ENCODE results near the gene ETV4. TPM values are rescaled to one million over a fixed set of nuclear protein-coding genes. Genes with fewer than 3 reads are reported as not detected.

Gene ETV4
- total RNA-seq, 2 donors from 2014 or later: 51.1 to 83.0 TPM

DNA sequence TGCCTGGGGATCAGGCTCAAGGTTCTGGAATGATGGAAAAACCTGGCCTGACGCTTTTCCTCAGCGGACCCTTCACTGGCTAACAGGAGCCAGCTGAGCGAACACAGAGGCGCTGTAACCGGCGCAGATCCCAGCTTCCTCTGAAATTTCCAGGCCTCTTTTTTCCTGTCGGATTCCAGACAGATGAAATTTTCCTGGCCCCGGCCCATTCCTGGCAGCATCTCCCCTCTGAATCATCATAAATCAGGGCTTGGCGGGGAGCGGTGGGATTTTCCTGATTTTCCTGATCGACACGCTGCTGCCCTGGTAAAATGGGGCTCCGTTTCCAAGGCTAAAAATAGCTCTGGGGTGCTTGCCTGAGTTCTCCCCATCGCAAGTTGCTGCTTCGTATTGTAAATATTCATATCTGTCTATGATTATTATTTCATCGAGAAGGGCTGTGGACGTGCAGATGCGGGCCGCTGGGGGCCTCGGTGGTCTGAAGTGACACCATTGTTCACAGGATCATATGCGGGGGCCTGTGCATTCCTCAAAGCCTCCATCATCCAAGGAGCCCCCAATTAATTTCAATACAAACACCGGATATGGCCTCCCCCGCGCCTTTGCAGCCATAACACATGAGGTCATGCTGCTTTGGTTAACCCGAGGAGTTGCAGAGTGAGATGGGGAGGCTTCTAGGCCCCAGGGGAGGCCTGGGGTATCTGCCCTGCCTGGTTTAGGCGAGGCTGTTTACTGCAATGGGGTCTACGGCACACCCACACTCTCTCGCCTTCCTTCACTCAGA is 45.8 kb upstream of the ETV4 start:
- WGBS, 2 experiments (ENCODE audit: insufficient coverage in 1 of 2, insufficient read length in 1 of 2): 80 to 88% methylated on average over 21 to 28 of the region's 28 CpGs
- no peak overlapping the region for H3K4me3 Mint-ChIP-seq
- no peaks in the 10 kb centered on the region for H3K36me3 ChIP-seq (ENCODE audit: control insufficient read depth, insufficient read depth, low read length)
- peak overlapping the region; percentile 59 for H3K27ac Mint-ChIP-seq
- no peaks in the 10 kb centered on the region for H3K36me3 Mint-ChIP-seq (ENCODE audit: low read depth)
- H3K4me3 ChIP-seq (ENCODE audit: low read length): no peak overlapping the region
- H3K4me1 ChIP-seq (ENCODE audit: control insufficient read depth, insufficient read depth, low read length): peaks cover 10% of the 10 kb centered on the region
- H3K27me3 ChIP-seq (ENCODE audit: control insufficient read depth, insufficient read depth, low read length, poor library complexity, severe bottlenecking): no peaks in the 10 kb centered on the region
- TF ChIP-seq CTCF (conservative IDR thresholded peaks at IDR 0.05): no peak
- H3K9me3 ChIP-seq (ENCODE audit: control insufficient read depth, low read length): no peaks in the 10 kb centered on the region
- H3K27ac ChIP-seq (ENCODE audit: low read depth, low read length): peak overlapping the region; percentile 32
- H3K27me3 Mint-ChIP-seq (ENCODE audit: insufficient read depth): no peaks in the 10 kb centered on the region
- H3K9ac ChIP-seq (ENCODE audit: extremely low read depth, low read length, poor library complexity, severe bottlenecking): no peak overlapping the region
- H3K4me1 Mint-ChIP-seq: peaks cover 15% of the 10 kb centered on the region
- DNase-seq: no peak
- peaks cover 3% of the 10 kb centered on the region for H3K9me3 Mint-ChIP-seq

DNA sequence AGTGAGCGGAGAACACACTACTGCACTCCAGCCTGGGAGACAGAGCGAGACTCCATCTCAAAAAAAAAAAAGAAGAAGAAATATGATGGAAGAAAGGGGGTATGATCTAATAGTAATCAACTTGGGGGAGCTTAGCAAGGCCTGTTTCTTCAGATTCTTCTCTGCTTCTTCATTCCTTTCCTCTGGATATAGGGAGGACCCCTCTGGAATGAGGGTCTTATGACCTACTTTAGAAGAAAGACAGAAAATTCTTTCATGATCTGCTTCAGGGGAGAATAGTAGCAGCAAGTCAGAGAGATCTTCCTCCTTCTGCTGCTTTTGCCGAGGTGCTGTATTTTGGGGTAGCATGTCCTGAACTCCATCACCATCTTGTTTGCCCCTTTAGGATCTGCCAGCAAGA is 44.9 kb upstream of the ETV4 start:
- Mint-ChIP-seq H3K9me3 (peaks cover 3% of the 10 kb centered on the region), H3K27ac (no peak overlapping the region), H3K27me3 (ENCODE audit: insufficient read depth) (no peaks in the 10 kb centered on the region), H3K36me3 (ENCODE audit: low read depth) (no peaks in the 10 kb centered on the region), H3K4me3 (no peak overlapping the region), H3K4me1 (peaks cover 15% of the 10 kb centered on the region)
- Histone ChIP-seq H3K9me3 (ENCODE audit: control insufficient read depth, low read length) (no peaks in the 10 kb centered on the region), H3K4me3 (ENCODE audit: low read length) (no peak overlapping the region), H3K4me1 (ENCODE audit: control insufficient read depth, insufficient read depth, low read length) (peaks cover 10% of the 10 kb centered on the region), H3K36me3 (ENCODE audit: control insufficient read depth, insufficient read depth, low read length) (no peaks in the 10 kb centered on the region), H3K27ac (ENCODE audit: low read depth, low read length) (no peak overlapping the region), H3K27me3 (ENCODE audit: control insufficient read depth, insufficient read depth, low read length, poor library complexity, severe bottlenecking) (no peaks in the 10 kb centered on the region), H3K9ac (ENCODE audit: extremely low read depth, low read length, poor library complexity, severe bottlenecking) (no peak overlapping the region)
- TF ChIP-seq CTCF (conservative IDR thresholded peaks at IDR 0.05): no peak
- DNase-seq: no peak
- 90 to 97% methylated on average over 3 of the region's 3 CpGs for WGBS, 2 experiments (ENCODE audit: insufficient coverage in 1 of 2, insufficient read length in 1 of 2)

GRCh38 chr17:43588664-43589435 is 42.7 kb upstream of the ETV4 start:
- Mint-ChIP-seq H3K4me1 (peaks cover 15% of the 10 kb centered on the region), H3K27me3 (ENCODE audit: insufficient read depth) (no peaks in the 10 kb centered on the region), H3K36me3 (ENCODE audit: low read depth) (no peaks in the 10 kb centered on the region), H3K9me3 (peaks cover 3% of the 10 kb centered on the region), H3K27ac (no peak overlapping the region), H3K4me3 (no peak overlapping the region)
- no peaks in the 10 kb centered on the region for H3K36me3 ChIP-seq (ENCODE audit: control insufficient read depth, insufficient read depth, low read length)
- no peaks in the 10 kb centered on the region for H3K27me3 ChIP-seq (ENCODE audit: control insufficient read depth, insufficient read depth, low read length, poor library complexity, severe bottlenecking)
- no peak for DNase-seq
- no peak overlapping the region for H3K4me3 ChIP-seq (ENCODE audit: low read length)
- WGBS, 2 experiments (ENCODE audit: insufficient coverage in 1 of 2, insufficient read length in 1 of 2): 91 to 94% methylated on average over 6 to 9 of the region's 9 CpGs
- TF ChIP-seq CTCF (conservative IDR thresholded peaks at IDR 0.05): no peak
- no peaks in the 10 kb centered on the region for H3K9me3 ChIP-seq (ENCODE audit: control insufficient read depth, low read length)
- H3K27ac ChIP-seq (ENCODE audit: low read depth, low read length): no peak overlapping the region
- peaks cover 10% of the 10 kb centered on the region for H3K4me1 ChIP-seq (ENCODE audit: control insufficient read depth, insufficient read depth, low read length)
- H3K9ac ChIP-seq (ENCODE audit: extremely low read depth, low read length, poor library complexity, severe bottlenecking): no peak overlapping the region
